Stimulated activated CD8-positive, alpha-beta memory T cell treated with anti-CD3 and anti-CD28 coated beads, Interleukin-2, amount 100 ng/mL, for 48 hours (primary cell): ENCODE data around the gene TSPYL4.

Experiments
- DNase-seq, 2 donors: peaks; one replicate each; pipeline ENCODE4 v3.0.0-alpha.2; 2020; ENCODE audit warnings: low read depth in 2 of 2

Gene TSPYL4

DNA sequence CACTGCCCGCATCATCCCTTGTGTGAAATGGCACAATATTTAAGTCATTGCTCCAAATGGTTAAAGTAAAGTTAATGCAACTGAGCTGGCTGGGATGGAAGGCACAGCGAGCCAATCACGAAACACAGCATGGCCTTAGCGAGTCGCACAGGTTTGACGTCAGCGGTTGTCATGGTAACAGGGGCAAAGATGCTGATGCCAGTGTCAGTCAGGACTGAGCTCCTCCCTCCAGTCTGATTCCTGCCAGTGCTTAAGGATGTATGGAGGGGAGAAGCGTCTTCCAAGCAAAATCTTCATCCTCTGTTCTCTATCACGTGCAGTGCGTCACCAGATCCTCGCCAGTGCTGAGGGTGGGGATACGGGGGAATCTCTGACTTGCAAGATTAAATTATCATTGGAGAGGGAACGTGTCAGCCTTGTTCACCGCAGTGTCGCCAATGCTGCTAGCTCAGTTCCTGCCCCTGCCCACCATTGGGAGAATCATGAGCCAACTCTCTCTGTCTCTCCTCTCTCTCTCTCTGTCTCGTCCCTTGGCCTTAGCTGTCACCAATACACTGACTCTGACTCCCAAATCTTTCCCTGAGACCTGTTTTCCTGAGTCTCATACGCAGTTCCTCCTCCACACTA is 24.5 kb downstream of the TSPYL4 start:
- DNase-seq, result no peak

DNA sequence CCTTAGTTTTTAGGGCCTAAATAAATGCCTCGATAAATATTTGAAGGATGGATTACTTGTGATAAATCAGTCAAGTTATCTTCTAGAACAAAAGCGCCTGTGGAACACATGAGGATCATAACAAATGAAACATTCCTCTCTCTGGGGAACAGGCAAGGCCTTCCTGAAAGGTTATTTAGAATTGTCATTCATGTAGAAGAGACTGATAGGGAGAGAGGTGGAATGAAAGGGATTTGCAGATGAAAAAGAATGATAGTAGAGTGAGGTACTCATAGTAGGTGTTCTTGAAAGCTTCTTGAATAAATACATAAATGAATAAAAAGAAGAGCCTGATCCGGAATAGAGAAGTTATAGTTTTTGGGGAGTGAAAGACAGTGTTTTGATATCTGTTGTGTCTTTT is 30.5 kb downstream of the TSPYL4 start:
- no peak for DNase-seq

DNA sequence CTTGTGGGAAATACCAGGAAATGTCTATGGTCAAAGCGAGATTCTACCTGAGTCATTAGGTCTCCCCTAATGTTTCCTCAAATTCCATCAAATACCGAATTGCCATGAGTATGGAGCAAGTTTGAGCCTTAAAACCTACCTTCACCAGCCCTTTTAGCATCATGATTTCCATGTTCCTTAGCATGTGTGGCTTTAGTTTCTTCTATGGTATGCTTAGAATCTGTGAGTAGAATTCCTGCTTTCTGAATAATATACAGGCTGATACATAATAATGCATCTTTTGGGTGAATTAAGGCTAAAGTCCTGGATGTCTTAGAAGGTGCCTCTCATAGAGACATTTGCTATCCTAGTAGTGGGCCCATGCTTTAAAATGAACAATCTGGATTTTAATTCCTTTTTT is 32.0 kb downstream of the TSPYL4 start:
- no peak for DNase-seq

- no peak for DNase-seq
Measured at GRCh38 chr6:116221067-116221466, 32.8 kb downstream of the TSPYL4 start.

DNA sequence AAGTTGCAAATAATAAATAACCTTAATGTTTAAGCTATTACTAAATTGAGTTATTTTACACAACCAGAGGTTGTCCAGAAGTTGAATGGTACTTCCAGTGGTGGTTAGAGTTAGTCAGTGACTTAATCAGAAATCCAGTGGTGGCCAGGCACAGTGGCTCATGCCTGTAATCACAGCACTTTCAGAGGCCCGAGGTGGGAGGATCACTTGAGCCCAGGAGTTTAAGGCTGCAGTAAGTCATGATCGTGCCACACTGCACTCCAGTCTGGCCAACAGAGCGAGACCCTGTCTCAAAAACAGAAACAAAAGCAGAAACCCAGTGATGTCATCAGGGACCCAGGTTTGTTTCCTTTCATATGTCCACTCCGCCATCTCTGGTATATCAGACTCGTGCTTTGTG is 35.0 kb downstream of the TSPYL4 start:
- DNase-seq, result no peak

DNA sequence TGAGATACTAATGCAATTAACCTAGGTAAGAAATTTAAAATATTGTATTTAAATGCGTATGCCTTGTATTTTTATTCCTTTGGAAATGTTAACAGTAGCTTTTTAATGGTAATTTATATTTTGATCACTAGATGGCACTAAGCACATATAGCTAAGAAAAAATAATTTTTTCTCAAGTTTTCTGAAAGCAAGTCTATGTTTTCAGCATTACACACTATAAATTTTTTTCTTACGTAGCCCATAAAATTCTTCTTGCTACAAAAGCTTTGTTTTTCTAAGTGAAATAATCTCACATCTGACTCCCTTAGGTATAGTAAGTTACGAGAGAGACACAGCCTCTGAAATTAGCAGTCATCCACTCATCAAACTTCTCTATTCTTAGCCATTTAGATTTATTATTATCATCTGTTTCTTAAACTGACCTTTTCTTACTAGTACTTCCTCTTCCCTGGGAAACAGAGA is 35.7 kb downstream of the TSPYL4 start:
- DNase-seq, result no peak

DNA sequence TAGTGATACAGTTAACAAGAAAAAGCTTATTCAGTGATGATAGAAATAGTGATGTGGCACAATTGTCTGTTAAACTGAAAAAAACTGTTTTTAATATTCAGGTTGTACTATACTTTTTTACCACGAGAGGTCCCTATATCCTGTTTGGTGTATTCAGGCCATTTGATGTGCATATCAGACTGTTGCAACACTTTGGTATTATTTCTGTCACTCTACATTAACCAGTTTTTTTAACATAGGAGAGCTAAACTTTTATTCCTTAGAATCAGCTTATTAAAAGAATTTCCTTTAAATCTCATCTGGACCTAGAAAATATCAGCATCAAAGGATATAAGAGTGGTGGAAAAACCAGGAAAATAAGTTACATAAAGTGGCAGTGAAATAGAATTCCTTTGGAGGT is 36.8 kb downstream of the TSPYL4 start:
- DNase-seq, result no peak

- no peak for DNase-seq
Measured at GRCh38 chr6:116215414-116215813, 38.5 kb downstream of the TSPYL4 start.

- no peak for DNase-seq
Measured at GRCh38 chr6:116214681-116215080, 39.2 kb downstream of the TSPYL4 start.

- DNase-seq, result no peak
Measured at GRCh38 chr6:116210750-116211425, 43.0 kb downstream of the TSPYL4 start.

- DNase-seq, result no peak
Measured at GRCh38 chr6:116210316-116210715, 43.6 kb downstream of the TSPYL4 start.

GRCh38 chr6:116208056-116208785 is 45.7 kb downstream of the TSPYL4 start:
- no peak for DNase-seq

DNA sequence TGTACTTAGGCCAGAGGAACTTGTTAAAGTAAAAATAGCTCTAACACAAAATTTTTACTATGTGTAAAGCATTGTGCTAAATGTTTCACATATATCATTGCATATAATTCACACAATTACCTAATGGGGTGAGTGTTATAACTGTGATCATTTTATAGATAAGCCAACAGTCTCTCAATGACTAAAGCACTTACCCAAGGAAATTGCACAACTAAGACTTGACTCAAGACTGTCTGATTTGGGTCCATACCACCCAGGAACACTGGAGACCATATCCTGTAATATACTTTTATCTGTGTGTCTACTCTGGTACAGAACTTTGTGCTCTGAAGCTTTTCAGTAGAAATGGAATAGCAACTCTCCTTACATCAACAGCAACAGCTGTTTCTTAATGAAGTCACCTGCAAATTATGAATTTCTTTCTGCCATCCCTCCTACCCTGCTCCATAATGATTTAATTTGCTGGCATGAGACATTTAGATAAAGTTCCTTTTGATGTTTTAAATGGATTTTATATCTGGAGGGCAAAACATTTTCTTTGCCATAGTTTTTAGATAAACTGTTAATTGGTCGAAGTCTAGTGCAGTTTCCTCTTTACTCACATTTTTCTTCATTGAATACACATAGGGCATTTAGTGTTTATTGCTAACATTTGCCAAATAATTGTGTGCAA is 47.5 kb downstream of the TSPYL4 start:
- no peak for DNase-seq

DNA sequence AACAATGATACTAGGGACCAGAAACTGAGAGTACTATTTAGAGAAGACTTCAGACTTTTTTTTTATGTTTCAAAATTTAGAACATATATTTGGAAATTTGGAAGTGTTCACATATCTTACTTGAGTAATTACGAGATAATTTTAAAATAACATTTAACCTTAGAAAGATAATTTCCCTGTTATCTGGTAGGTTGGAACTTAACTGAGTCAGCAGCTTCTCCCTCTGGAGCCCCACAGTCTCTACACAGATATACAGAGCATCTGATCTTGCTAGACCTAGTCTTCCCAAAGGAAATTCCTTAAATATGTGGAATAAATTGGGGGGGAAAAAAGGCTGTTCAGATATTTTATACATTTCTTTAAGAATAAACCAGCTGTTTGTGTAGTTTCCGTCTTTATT is 48.6 kb downstream of the TSPYL4 start:
- no peak for DNase-seq

DNA sequence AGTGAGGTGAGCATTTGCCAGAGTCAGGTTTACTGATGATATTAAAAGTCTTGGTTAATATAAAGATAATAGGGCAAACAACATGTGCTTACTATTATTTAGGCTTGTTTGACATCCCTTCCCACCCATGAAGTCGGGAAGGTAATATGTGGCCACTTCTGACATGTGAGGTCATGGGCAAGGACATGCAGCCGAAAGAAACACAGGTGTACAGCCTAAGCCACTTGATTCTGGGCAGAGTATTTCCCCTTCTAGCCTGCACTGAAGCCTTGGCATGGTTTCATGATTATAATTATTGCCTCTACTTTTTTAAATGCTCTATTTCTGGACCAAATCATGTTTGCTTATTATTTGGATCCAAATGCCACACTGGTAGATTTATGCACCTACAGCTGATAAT is 52.3 kb downstream of the TSPYL4 start:
- DNase-seq, result no peak

GRCh38 chr6:116200619-116201249 is 53.1 kb downstream of the TSPYL4 start:
- no peak for DNase-seq
